GM20431 (cell line): ENCODE results near the gene TMEM45B.
"Not testable (repeated sequence)": the region's sequence is repeated elsewhere in the genome, so short reads cannot be mapped to it uniquely, and the experiment has no call there.

ENCODE experiments used
- in situ Hi-C: fragments of 300-500 bp; cut with MseI, MboI; formaldehyde crosslinking; loops from one replicate; pipeline ENCODE4 v1.15.0; 2020; ENCODE audit warnings: low sequenced_read_pairs; ENCODE audit not compliant: unreplicated experiment

TMEM45B gene

GRCh38 chr11:129803533-129803932 lies 12.1 kb upstream of the TMEM45B start:
- in situ Hi-C loops, result no loop called here

GRCh38 chr11:129804012-129804411 lies 11.6 kb upstream of the TMEM45B start:
- in situ Hi-C loops, result no loop called here

- in situ Hi-C loops, result not testable (repeated sequence)
Observed at GRCh38 chr11:129808241-129808640, 7.4 kb upstream of the TMEM45B start.

DNA sequence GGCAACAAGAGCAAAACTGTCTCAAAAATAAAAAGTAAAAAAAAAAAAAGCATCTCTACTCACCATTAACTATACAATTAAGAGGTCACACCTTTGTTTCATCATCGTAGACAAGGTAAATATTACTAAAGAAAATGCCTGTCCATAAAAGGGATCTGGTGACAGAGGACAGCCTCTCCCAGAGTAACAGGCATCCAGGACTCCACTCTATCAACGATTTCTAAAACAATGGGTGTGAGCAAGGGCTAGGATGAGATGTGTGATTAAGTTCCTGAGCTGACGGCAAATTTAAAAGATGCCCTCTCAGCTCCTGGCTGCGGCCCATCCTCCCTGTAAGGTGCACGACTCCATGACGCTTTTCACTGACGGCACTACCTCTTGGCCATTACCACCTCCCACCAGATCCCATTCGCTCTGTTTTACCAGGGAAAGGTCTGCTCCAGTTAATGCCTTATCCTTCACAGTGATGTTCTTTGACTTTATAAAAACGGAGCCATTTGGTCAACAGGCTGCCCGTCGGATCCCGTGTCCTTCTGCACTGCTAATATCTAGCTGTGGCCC lies 2.3 kb upstream of the TMEM45B start:
- in situ Hi-C loops, result no loop called here

DNA sequence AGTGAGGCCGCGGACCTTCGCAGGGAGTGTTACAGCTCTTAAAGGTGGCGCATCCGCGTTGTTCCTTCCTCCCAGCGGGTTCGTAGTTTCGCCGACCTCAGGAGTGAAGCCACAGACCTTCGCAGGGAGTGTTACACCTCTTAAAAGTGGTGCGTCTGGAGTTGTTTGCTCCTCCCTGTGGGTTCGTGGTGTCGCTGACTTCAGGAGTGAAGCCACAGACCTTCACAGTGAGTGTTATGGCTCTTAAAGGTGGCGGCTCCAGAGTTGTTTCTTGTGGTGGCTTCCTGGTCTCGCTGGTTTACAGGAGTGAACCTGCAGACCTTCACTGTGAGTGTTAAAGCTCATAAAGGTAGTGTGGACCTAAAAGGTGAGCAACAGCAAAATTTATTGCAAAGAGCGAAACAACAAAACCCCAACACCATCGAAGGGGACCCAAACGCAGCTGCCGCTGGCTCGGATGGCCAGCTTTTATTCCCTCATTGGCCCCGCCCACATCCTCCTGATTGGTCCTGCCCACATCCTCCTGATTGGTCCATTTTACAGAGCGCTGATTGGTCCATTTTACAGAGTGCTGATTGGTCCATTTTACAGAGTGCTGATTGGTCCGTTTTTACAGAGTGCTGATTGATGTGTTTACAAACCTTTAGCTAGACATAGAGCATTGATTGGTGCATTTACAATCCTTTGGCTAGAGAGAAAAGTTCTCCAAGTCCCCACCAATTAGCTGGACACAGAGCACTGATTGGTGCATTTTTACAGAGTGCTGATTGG lies 1.2 kb upstream of the TMEM45B start:
- in situ Hi-C loops, result no loop called here

DNA sequence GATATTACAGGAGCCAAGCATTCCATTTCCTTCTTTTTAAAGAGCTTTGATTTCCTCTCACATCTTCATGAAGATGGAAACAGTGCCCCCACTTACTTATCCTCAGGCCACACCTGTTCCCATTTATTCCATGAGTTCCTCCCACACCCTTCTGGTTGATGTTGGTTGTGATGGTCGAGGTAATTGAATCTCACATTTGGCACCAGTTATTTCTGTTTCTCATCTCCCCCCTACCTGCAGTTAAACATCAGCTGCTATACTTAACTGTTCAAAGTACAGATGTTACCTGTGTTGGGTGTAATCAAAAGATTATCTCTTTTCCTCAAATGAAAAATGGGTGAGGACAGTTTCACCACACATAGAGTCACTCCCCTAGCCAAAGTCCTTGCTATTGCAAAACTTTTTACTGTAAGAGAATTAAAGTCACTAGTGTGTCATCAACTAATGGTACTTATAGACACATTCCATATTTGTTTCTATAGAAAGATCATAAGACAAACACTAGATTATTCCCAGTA lies 1.9 kb downstream of the TMEM45B start:
- in situ Hi-C loops, result no loop called here

DNA sequence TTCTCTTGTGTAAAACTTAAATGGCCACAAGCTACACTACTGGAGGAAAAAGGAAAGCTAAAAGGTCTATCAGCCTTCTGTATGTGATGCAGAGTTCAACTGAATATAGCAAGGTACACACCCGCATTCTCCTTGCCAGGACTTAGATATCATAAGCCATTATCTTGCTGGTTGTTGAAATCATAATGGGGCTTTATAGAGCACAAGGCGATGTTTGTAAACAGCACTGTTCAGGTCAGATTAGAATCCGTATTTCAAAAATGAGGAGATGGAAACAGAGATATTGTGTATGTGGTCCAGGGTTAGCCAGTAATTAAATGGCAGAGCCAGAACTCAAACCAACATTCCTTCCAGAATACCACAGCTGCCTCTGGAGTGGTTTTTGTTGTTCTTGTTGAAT lies 2.6 kb downstream of the TMEM45B start:
- in situ Hi-C loops, result not testable (repeated sequence)

GRCh38 chr11:129819237-129819636 lies 3.6 kb downstream of the TMEM45B start:
- in situ Hi-C loops, result no loop called here

DNA sequence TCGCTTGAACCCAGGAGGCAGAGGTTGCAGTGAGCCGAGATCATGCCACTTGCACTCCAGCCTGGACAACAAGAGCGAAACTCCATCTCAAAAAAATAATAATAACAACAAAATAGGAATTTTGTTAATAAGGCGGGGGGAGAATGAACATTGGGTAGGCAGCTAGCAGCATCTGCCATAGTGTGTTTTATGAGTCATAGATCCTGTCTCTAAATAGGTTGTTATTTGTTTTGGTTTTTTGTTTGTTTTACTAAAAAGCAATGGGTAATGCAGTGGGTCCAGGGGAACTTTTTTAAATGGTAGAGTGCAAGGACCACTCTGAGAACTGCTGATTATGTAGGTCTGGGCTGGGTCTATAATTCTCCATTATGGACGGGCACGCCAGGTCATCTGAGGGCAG lies 4.6 kb downstream of the TMEM45B start:
- in situ Hi-C loops, result not testable (repeated sequence)

DNA sequence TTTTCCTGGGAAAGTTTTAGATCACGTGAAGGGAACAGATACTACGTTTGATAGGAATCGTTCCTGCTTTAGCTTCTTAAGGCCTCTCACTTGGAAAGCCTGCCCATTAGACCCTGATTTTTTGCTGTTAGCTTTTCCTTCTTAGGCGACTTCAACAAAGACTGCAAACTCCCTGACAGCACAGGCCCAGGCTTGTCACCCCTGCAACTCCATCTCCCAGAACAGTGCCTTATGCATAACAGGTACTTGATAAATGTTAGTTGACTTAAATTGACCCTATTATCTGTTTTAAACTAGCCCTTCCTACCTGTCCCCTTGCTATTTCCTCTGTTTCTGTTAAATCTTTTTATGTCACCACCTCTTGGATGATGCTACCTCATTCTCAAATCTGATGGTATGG lies 7.6 kb downstream of the TMEM45B start:
- in situ Hi-C loops, result not testable (repeated sequence)

- in situ Hi-C loops, result not testable (repeated sequence)
Observed at GRCh38 chr11:129823799-129824198, 8.2 kb downstream of the TMEM45B start.

DNA sequence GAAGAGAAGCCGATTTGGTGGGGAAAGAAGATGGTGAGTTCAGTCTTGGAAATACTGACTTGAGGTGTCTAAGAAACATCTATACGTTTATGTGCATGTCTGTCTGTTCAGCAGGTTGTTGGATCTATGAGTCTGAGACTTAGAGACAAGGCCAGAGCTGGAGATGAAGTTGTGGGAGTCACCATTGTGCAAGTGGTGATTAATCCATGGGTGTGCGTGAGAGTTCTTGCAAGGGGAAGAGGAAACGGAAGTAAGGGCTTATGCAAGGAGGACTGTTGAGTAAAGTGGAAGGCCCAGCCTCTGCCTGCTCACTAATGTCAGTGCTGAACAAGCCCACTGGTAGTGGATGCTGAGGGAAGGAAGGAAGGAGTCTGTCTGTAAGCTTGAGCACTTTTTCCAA lies 9.7 kb downstream of the TMEM45B start:
- in situ Hi-C loops, result no loop called here

DNA sequence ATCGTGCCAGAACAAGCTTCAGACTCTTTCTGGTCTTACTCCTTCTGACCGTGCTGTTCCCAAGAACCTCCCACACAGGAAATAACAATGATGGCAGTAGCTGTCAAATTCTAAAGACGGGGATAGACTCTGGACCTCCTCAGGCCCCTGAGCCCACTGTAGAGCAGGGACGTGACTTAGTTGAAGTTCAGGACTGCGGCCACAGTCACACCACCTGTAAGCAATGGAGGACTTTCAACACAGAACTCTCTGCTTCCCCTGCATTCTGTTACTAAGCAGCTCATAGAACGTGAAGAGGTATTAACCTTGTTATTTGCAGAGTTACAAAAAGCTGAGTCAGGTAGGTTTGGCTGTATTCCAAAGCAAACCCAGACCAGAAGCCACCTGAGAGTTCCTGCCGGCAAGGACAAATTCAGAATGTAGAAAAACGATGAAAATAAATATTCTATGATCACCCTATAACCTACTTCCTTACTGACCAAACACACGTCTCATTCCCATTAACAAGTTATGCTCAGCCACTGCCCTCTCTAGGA lies 12.7 kb downstream of the TMEM45B start:
- in situ Hi-C loops, result no loop called here

GRCh38 chr11:129829497-129829896 lies 13.8 kb downstream of the TMEM45B start:
- in situ Hi-C loops, result not testable (repeated sequence)

DNA sequence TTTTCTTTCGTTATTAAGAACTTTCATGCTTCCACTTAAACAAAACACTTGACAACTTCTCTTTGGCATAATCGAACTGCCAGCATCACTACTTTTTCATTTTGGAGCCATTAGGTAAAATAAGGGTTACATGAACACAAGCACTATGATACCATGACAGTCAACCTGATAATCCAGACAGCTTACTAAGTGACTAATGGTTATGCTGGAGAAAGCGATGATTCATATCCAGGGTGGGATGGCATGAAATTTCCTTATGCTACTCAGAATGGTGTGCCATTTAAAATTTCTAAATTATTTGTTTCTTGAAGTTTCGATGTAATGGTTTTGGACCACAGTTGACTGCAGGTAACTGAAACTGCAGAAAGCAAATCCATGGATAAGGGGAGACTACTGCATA lies 15.6 kb downstream of the TMEM45B start:
- in situ Hi-C loops, result not testable (repeated sequence)

- in situ Hi-C loops, result not testable (repeated sequence)
Observed at GRCh38 chr11:129833260-129833659, 17.6 kb downstream of the TMEM45B start.

GRCh38 chr11:129836423-129836891 lies 20.8 kb downstream of the TMEM45B start:
- in situ Hi-C loops, result not testable (repeated sequence)

- in situ Hi-C loops, result no loop called here
Observed at GRCh38 chr11:129836979-129837378, 21.3 kb downstream of the TMEM45B start.

DNA sequence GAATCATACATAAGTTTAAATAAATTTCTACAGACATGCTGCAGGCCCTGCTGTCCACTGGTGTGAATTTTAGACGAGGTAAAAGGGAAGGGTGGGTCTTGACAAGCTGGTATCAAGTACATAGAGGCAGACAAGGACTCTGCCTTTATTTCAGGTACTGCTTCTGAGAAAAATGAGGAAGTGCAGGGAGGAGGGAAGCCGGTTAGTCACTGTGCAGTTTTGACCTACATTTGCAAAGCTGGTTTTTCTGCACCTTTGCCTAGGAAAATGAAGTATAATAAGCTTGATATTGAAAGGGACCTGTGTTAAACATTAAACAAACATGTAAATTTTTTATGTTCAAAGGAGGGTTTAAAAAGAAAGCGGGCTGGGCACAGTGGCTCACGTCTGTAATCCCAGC lies 24.6 kb downstream of the TMEM45B start:
- in situ Hi-C loops, result no loop called here

- in situ Hi-C loops, result no loop called here
Observed at GRCh38 chr11:129842138-129842537, 26.5 kb downstream of the TMEM45B start.
